ENCODE measurements around the gene HNRNPF. TPM values are rescaled to one million over a fixed set of nuclear protein-coding genes. Genes with fewer than 3 reads are reported as not detected.

HNRNPF gene
- total RNA-seq, 1 donor from 2014 or later = 211 TPM

DNA sequence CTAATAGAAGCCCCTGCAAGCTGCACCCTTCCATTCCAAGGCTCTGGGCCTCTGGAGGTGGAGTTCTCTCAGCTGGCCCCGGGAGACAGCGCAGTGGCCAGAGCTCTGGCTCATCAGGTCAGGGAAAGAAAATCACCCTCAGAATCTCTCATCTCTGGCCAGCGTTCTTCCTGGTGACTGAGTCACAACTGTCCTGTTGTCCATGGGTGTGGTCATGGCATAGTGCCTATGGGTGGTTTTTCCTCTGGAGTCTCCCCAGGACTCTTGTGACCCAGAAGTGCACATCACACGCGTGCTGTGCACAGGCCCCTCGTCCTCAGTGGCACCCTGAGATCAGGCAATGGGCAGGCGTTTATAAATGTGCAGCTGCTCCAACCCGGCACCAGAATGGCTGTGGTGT is 64.9 kb downstream of the HNRNPF start:
- TF ChIP-seq, protein P1, sequence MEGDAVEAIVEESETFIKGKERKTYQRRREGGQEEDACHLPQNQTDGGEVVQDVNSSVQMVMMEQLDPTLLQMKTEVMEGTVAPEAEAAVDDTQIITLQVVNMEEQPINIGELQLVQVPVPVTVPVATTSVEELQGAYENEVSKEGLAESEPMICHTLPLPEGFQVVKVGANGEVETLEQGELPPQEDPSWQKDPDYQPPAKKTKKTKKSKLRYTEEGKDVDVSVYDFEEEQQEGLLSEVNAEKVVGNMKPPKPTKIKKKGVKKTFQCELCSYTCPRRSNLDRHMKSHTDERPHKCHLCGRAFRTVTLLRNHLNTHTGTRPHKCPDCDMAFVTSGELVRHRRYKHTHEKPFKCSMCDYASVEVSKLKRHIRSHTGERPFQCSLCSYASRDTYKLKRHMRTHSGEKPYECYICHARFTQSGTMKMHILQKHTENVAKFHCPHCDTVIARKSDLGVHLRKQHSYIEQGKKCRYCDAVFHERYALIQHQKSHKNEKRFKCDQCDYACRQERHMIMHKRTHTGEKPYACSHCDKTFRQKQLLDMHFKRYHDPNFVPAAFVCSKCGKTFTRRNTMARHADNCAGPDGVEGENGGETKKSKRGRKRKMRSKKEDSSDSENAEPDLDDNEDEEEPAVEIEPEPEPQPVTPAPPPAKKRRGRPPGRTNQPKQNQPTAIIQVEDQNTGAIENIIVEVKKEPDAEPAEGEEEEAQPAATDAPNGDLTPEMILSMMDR (IDR thresholded peaks at IDR 0.05; ENCODE audit: unreplicated experiment) = no peak
- no peaks in the 10 kb centered on the region for H3K9me3 Mint-ChIP-seq (ENCODE audit: low read depth)
- H3K4me3 Mint-ChIP-seq (ENCODE audit: low read depth) = no peak overlapping the region
- no peaks in the 10 kb centered on the region for H3K36me3 Mint-ChIP-seq (ENCODE audit: insufficient read depth)
- peaks cover 3% of the 10 kb centered on the region for H3K4me1 Mint-ChIP-seq (ENCODE audit: low read depth)
- H3K27me3 Mint-ChIP-seq = peaks cover 13% of the 10 kb centered on the region
- no peak for DNase-seq (ENCODE audit: low spot score, unreplicated experiment)
- no peak overlapping the region for H3K27ac Mint-ChIP-seq

DNA sequence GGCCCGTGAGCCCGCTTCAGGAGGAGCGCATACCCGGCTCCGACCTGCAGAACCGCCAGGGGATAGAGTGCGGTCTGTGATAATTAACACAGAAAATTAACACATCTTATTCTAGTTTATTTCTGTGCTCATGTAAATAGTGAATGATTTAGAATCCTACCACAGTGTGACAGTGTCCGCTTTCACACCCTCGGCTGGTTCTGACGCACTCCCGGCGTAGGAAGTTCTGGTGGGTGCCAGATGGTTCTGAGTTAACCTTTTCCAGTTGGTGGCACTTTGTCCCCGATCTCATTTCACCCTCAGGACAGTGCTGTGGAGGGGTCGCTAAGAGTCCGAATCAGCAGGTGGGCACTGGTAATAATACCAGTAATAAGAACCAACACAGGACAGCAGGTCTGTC is 65.9 kb downstream of the HNRNPF start:
- Mint-ChIP-seq H3K27me3 (peaks cover 13% of the 10 kb centered on the region), H3K9me3 (ENCODE audit: low read depth) (no peaks in the 10 kb centered on the region), H3K4me3 (ENCODE audit: low read depth) (no peak overlapping the region), H3K27ac (no peak overlapping the region), H3K36me3 (ENCODE audit: insufficient read depth) (no peaks in the 10 kb centered on the region), H3K4me1 (ENCODE audit: low read depth) (peaks cover under 1% of the 10 kb centered on the region)
- TF ChIP-seq, protein P1 (IDR thresholded peaks at IDR 0.05; ENCODE audit: unreplicated experiment) = no peak
- DNase-seq (ENCODE audit: low spot score, unreplicated experiment) = no peak

DNA sequence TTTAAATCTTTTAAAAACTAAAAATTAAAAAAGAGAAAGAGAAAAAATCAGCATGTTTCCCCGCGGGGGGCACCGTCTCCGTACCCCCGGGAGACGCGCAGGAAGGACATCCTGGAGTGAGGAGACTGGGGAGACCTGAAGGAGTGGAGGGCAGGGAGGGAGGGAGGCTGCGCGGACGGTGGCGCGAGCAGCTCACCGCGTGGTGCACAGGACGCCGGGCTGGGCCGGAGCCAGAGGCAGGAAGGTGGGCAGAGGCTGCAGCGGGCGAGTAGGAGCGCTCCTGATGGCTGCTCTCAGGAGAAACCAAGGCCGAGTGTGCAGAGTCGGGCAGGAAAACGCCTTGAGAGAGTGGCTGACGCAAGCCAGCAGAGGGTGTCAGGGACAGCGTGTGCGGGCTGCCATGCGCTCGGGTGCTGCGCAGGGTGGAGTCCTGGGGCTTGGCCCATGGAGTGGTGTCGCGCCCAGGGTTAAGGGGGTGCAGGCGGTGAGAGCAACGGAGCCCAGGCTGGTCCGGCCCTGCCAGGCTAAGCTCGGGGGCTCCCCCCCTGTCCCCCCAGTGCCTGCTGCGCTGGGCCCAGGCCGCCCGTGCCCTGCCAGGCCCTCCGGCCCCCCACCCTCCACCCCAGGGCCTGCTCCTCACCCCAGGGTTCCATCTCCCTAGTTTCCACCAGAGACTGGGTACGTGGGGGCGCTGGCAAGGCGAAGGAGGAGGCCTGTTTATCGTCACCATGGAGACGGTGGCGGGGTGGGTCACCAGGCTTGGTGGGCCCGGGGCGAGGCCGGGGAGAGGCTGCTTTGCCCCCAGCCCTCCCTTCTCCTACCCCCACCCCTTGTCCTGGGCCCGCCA is 66.5 kb downstream of the HNRNPF start:
- DNase-seq (ENCODE audit: low spot score, unreplicated experiment) = no peak
- Mint-ChIP-seq H3K36me3 (ENCODE audit: insufficient read depth) (no peaks in the 10 kb centered on the region), H3K4me3 (ENCODE audit: low read depth) (no peak overlapping the region), H3K27me3 (peaks cover 13% of the 10 kb centered on the region), H3K4me1 (ENCODE audit: low read depth) (peaks cover 5% of the 10 kb centered on the region), H3K9me3 (ENCODE audit: low read depth) (no peaks in the 10 kb centered on the region), H3K27ac (no peak overlapping the region)
- TF ChIP-seq, protein P1 (IDR thresholded peaks at IDR 0.05; ENCODE audit: unreplicated experiment) = no peak

GRCh38 chr10:43341450-43341849 is 67.5 kb downstream of the HNRNPF start:
- Mint-ChIP-seq H3K27ac (no peak overlapping the region), H3K36me3 (ENCODE audit: insufficient read depth) (no peaks in the 10 kb centered on the region), H3K27me3 (peaks cover 13% of the 10 kb centered on the region), H3K9me3 (ENCODE audit: low read depth) (no peaks in the 10 kb centered on the region), H3K4me1 (ENCODE audit: low read depth) (peaks cover 13% of the 10 kb centered on the region), H3K4me3 (ENCODE audit: low read depth) (no peak overlapping the region)
- no peak for DNase-seq (ENCODE audit: low spot score, unreplicated experiment)
- TF ChIP-seq, protein P1 (IDR thresholded peaks at IDR 0.05; ENCODE audit: unreplicated experiment) = no peak

- Mint-ChIP-seq H3K36me3 (ENCODE audit: insufficient read depth) (no peaks in the 10 kb centered on the region), H3K4me1 (ENCODE audit: low read depth) (peaks cover 13% of the 10 kb centered on the region), H3K27ac (no peak overlapping the region), H3K9me3 (ENCODE audit: low read depth) (no peaks in the 10 kb centered on the region), H3K4me3 (ENCODE audit: low read depth) (no peak overlapping the region), H3K27me3 (peaks cover 13% of the 10 kb centered on the region)
- DNase-seq (ENCODE audit: low spot score, unreplicated experiment) = no peak
- TF ChIP-seq, protein P1 (IDR thresholded peaks at IDR 0.05; ENCODE audit: unreplicated experiment) = no peak
Measured at GRCh38 chr10:43340619-43341018, 68.4 kb downstream of the HNRNPF start.
